Measurements from ENCODE around the gene MRC2. TPM values are rescaled to one million over a fixed set of nuclear protein-coding genes. Genes with fewer than 3 reads are reported as not detected.
A peak's percentile ranks its signal among the peaks of the same experiment; 100 is the strongest.

MRC2 gene
- total RNA-seq, 1 donor from 2014 or later, result 418 TPM

DNA sequence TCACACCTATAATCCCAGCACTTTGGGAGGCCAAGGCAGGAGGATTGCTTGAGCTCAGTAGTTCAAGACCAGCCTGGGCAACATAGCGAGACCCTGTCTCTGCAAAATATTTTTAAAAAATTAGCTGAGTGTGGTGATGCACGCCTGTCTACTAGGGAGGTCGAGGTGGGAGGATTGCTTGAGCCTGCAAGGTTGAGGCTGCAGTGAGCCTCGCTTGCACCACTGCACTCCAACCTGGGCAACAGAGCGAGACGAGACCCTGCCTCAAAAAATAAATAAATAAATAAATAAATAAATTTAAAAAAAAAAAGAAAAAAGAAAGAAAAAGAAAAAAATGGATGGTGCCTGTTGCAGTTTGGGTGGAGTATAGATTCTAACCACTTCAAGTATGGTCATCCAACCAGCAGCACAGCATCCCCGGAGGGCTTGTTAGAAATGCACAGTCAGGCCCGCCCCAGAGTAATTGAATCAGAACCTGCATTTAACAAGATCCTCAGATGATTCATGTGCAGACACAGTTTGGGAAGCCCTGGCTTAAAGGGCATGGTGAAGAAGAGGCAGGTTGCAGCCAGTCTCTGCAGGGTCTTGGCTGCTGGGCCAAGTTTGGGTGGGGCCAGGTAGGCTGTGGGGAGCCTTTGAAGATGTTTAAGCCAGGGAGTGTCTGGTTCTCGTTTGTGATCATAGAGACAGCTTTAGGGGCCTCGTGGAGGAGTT, 40.8 kb downstream of the MRC2 start:
- peaks cover 12% of the 10 kb centered on the region for H3K4me1 Mint-ChIP-seq (ENCODE audit: unreplicated experiment)
- H3K9me3 Mint-ChIP-seq (ENCODE audit: unreplicated experiment), result no peaks in the 10 kb centered on the region
- TF ChIP-seq, protein P1, sequence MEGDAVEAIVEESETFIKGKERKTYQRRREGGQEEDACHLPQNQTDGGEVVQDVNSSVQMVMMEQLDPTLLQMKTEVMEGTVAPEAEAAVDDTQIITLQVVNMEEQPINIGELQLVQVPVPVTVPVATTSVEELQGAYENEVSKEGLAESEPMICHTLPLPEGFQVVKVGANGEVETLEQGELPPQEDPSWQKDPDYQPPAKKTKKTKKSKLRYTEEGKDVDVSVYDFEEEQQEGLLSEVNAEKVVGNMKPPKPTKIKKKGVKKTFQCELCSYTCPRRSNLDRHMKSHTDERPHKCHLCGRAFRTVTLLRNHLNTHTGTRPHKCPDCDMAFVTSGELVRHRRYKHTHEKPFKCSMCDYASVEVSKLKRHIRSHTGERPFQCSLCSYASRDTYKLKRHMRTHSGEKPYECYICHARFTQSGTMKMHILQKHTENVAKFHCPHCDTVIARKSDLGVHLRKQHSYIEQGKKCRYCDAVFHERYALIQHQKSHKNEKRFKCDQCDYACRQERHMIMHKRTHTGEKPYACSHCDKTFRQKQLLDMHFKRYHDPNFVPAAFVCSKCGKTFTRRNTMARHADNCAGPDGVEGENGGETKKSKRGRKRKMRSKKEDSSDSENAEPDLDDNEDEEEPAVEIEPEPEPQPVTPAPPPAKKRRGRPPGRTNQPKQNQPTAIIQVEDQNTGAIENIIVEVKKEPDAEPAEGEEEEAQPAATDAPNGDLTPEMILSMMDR (IDR thresholded peaks at IDR 0.05), result no peak
- DNase-seq (ENCODE audit: extremely low spot score, unreplicated experiment), result no peak
- H3K4me3 Mint-ChIP-seq (ENCODE audit: unreplicated experiment), result no peak overlapping the region
- no peaks in the 10 kb centered on the region for H3K27me3 Mint-ChIP-seq (ENCODE audit: unreplicated experiment)
- peaks cover 44% of the 10 kb centered on the region for H3K36me3 Mint-ChIP-seq (ENCODE audit: unreplicated experiment)
- peak overlapping the region; percentile 39 for H3K27ac Mint-ChIP-seq (ENCODE audit: unreplicated experiment)

DNA sequence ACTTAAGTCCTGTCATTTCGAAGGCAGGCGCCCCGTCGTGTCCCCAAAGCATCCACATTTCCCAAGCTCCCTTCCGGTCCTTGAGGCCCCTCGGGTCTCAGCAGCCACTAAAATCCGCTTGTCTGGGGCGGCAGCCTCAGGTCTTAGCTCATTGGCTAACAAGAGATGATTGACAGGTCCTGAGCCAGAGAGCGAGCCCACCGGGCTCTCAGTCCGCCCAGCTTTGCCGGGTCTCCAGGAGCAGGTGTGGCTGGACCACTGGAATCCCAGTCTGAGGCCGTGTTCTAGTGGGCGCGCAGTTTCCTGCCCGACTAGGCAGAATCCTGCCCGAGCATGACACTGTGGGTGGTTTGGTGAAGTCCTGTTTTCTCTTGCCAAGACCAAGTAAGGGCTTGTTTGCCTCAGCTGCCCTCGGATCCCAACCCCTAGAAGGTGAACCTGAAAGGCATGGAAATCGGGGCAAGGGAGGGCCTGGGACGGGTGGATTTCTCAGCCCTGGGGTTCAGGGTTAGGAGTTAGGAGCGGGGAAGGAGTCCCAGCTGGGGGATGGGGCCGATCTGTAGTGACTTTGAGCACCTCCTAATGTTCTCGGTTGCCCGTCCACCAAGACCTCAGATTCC, 42.8 kb downstream of the MRC2 start:
- H3K36me3 Mint-ChIP-seq (ENCODE audit: unreplicated experiment), result peaks cover 37% of the 10 kb centered on the region
- H3K4me1 Mint-ChIP-seq (ENCODE audit: unreplicated experiment), result peaks cover 7% of the 10 kb centered on the region
- H3K27ac Mint-ChIP-seq (ENCODE audit: unreplicated experiment), result no peak overlapping the region
- TF ChIP-seq, protein P1 (IDR thresholded peaks at IDR 0.05), result no peak
- DNase-seq (ENCODE audit: extremely low spot score, unreplicated experiment), result no peak
- H3K4me3 Mint-ChIP-seq (ENCODE audit: unreplicated experiment), result no peak overlapping the region
- H3K9me3 Mint-ChIP-seq (ENCODE audit: unreplicated experiment), result no peaks in the 10 kb centered on the region
- H3K27me3 Mint-ChIP-seq (ENCODE audit: unreplicated experiment), result no peaks in the 10 kb centered on the region

DNA sequence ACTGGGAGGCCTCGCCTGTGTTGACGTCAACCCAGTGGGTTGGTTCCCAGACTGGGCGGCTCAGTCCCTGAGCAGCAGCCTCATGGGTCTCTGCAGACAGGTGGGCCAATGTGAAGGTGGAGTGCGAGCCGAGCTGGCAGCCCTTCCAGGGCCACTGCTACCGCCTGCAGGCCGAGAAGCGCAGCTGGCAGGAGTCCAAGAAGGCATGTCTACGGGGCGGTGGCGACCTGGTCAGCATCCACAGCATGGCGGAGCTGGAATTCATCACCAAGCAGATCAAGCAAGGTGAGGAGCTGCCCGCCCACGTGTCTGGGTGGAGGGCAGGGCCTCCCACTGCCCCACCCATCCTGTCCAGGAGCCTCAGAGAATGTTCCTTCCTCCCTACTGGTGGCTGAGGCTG, 44.1 kb downstream of the MRC2 start:
- Mint-ChIP-seq H3K36me3 (ENCODE audit: unreplicated experiment) (peaks cover 36% of the 10 kb centered on the region), H3K27me3 (ENCODE audit: unreplicated experiment) (no peaks in the 10 kb centered on the region), H3K4me1 (ENCODE audit: unreplicated experiment) (peaks cover 7% of the 10 kb centered on the region), H3K9me3 (ENCODE audit: unreplicated experiment) (no peaks in the 10 kb centered on the region), H3K27ac (ENCODE audit: unreplicated experiment) (no peak overlapping the region), H3K4me3 (ENCODE audit: unreplicated experiment) (no peak overlapping the region)
- DNase-seq (ENCODE audit: extremely low spot score, unreplicated experiment), result no peak
- TF ChIP-seq, protein P1 (IDR thresholded peaks at IDR 0.05), result no peak

DNA sequence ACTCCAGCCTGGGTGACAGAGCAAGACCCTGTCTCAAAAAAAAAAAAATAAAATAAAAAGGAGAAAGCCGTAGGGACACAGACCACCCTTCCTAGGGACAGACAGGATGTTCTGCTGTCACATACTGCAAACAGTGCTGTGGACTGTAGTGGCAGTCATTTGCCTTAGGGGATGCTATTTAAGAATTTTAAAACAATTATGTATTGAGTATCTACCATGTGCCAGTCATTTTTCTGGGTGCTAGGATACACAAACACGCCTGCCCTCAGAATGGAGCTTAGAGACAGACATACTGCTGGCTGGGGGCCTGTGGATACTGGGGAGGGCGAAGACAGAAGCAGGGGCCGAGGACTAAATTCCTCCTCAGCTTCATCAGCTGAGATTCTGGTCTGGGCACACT, 45.5 kb downstream of the MRC2 start:
- H3K27ac Mint-ChIP-seq (ENCODE audit: unreplicated experiment), result no peak overlapping the region
- no peak for DNase-seq (ENCODE audit: extremely low spot score, unreplicated experiment)
- peaks cover 42% of the 10 kb centered on the region for H3K36me3 Mint-ChIP-seq (ENCODE audit: unreplicated experiment)
- H3K9me3 Mint-ChIP-seq (ENCODE audit: unreplicated experiment), result no peaks in the 10 kb centered on the region
- peaks cover 7% of the 10 kb centered on the region for H3K4me1 Mint-ChIP-seq (ENCODE audit: unreplicated experiment)
- H3K27me3 Mint-ChIP-seq (ENCODE audit: unreplicated experiment), result no peaks in the 10 kb centered on the region
- no peak overlapping the region for H3K4me3 Mint-ChIP-seq (ENCODE audit: unreplicated experiment)
- TF ChIP-seq, protein P1 (IDR thresholded peaks at IDR 0.05), result no peak

DNA sequence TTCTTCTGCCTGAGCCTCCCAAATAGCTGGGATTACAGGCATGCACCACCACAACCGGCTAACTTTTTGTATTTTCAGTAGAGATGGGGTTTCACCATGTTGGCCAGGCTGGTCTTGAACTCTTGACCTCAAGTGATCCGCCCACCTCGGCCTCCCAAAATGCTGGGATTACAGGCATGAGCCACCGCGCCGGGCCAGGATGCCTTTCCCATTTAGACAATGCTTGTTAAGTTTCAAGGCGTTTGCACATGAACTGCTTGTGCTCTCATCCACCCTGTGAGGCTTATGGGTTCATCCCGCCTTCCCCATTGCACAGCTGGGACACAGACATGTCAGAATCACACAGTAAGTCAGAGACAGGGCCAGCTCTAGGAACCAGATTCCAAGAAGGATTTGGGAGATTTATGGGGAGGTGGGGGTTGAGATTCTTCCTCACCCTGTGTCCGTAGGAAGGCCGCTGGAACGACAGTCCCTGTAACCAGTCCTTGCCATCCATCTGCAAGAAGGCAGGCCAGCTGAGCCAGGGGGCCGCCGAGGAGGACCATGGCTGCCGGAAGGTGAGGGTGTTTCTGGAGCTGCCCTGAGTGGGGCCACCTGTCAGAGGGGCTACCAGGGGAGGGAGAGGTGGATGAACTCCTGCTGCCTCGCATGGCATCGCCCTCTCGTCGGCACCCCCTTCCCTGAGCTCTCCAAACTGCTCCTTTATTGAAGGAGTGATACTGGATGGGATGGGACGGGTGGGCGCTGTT, 46.3 kb downstream of the MRC2 start:
- Mint-ChIP-seq H3K9me3 (ENCODE audit: unreplicated experiment) (no peaks in the 10 kb centered on the region), H3K27me3 (ENCODE audit: unreplicated experiment) (no peaks in the 10 kb centered on the region), H3K4me3 (ENCODE audit: unreplicated experiment) (no peak overlapping the region), H3K4me1 (ENCODE audit: unreplicated experiment) (peaks cover 7% of the 10 kb centered on the region), H3K36me3 (ENCODE audit: unreplicated experiment) (peaks cover 37% of the 10 kb centered on the region), H3K27ac (ENCODE audit: unreplicated experiment) (no peak overlapping the region)
- TF ChIP-seq, protein P1 (IDR thresholded peaks at IDR 0.05), result no peak
- DNase-seq (ENCODE audit: extremely low spot score, unreplicated experiment), result no peak
